IMR-90 (cell line): Measurements from ENCODE around the gene NF1. TPM values are rescaled to one million over a fixed set of nuclear protein-coding genes. Genes with fewer than 3 reads are reported as not detected.

Source experiments
- ATAC-seq: fragments of 200-7000 bp; cut with Tn5 transposase; 2 replicates; pipeline ENCODE4 v1.9.1; 2020; ENCODE audit warnings: low read depth, mild to moderate bottlenecking, moderate library complexity
- BruUV-seq: library from RNA; stranded (reverse); fragments of 400-500 nt; replicated peaks from 2 replicates; lab custom pipeline; 2021; lab: Mats Ljungman, UMichigan
- CTCF ChIA-PET: fragments of 300-600 bp; formaldehyde crosslinking; extraction: SDS; loops from one replicate; lab custom pipeline; 2021; ENCODE audit warnings: antibody characterized with exemption; lab: Yijun Ruan, JAX
- POLR2A ChIA-PET: fragments of 300-600 bp; sonication (Branson Sonifier 250); formaldehyde crosslinking; loops from one replicate; lab custom pipeline; 2022; ENCODE audit warnings: antibody characterized with exemption; ENCODE audit not compliant: unreplicated experiment; lab: Charles Lee
- DNase-seq: peaks from one replicate; pipeline ENCODE4 v3.0.0; 2013
- H2AFZ ChIP-seq: replicated peaks from 2 replicates; pipeline ENCODE3; 2013; ENCODE audit warnings: low read length, mild to moderate bottlenecking; ENCODE audit not compliant: poor library complexity
- H2AK5ac ChIP-seq: 2 replicates; pipeline ENCODE4 v1.6.1; 2013; ENCODE audit warnings: low read depth, low read length, inconsistent platforms
- H2AK9ac ChIP-seq: replicated peaks from 2 replicates; pipeline ENCODE3; 2013; ENCODE audit warnings: mild to moderate bottlenecking, low read depth, low read length, moderate library complexity; ENCODE audit not compliant: poor library complexity
- H2BK120ac ChIP-seq: 2 replicates; pipeline ENCODE4 v1.6.1; 2013; ENCODE audit warnings: low read depth, low read length, inconsistent platforms
- H2BK15ac ChIP-seq: 3 replicates; pipeline ENCODE4 v1.6.1; 2013; ENCODE audit warnings: low read depth, low read length, inconsistent platforms
- H2BK20ac ChIP-seq: 2 replicates; pipeline ENCODE4 v1.6.1; 2013; ENCODE audit warnings: low read depth, mild to moderate bottlenecking, inconsistent platforms, low read length, moderate library complexity
- H2BK5ac ChIP-seq: 2 replicates; pipeline ENCODE4 v1.6.1; 2013; ENCODE audit warnings: mild to moderate bottlenecking, low read depth, low read length, inconsistent platforms; ENCODE audit not compliant: poor library complexity, severe bottlenecking
- H3K14ac ChIP-seq: replicated peaks from 2 replicates; pipeline ENCODE4 v1.6.1; 2013; ENCODE audit warnings: low read depth, low read length, inconsistent platforms
- H3K18ac ChIP-seq: 2 replicates; pipeline ENCODE4 v1.6.1; 2013; ENCODE audit warnings: low read depth, low read length, control low read depth
- H3K23ac ChIP-seq: 2 replicates; pipeline ENCODE4 v1.6.1; 2013; ENCODE audit warnings: low read depth, low read length, inconsistent platforms
- H3K27ac ChIP-seq: 2 replicates; pipeline ENCODE4 v1.5.1; 2013; ENCODE audit warnings: mild to moderate bottlenecking, control low read depth, low read length; ENCODE audit not compliant: insufficient read depth
- H3K27me3 ChIP-seq: 2 replicates; pipeline ENCODE4 v1.6.1; 2013; ENCODE audit warnings: low read length; ENCODE audit not compliant: control insufficient read depth, insufficient read depth
- H3K36me3 ChIP-seq: 2 replicates; pipeline ENCODE4 v1.6.1; 2013; ENCODE audit warnings: low read length, mixed read lengths; ENCODE audit not compliant: control insufficient read depth, insufficient read depth
- H3K4ac ChIP-seq: 2 replicates; pipeline ENCODE4 v1.6.1; 2013; ENCODE audit warnings: low read depth, low read length, inconsistent platforms
- H3K4me1 ChIP-seq: 2 replicates; pipeline ENCODE4 v1.6.1; 2013; ENCODE audit warnings: low read length, mixed read lengths; ENCODE audit not compliant: control insufficient read depth, insufficient read depth
- H3K4me2 ChIP-seq: 2 replicates; pipeline ENCODE4 v1.6.1; 2013; ENCODE audit warnings: low read depth, mild to moderate bottlenecking, control low read depth, low read length, moderate library complexity
- H3K4me3 ChIP-seq: 2 replicates; pipeline ENCODE4 v1.5.1; 2013; ENCODE audit warnings: low read depth, mild to moderate bottlenecking, control low read depth, low read length, moderate library complexity; ENCODE audit not compliant: insufficient read depth
- H3K56ac ChIP-seq: 2 replicates; pipeline ENCODE4 v1.6.1; 2013; ENCODE audit warnings: low read length, inconsistent platforms; ENCODE audit not compliant: insufficient read depth; ENCODE audit errors: extremely low read depth
- H3K79me1 ChIP-seq, 2 experiments: 2 replicates each; pipeline ENCODE4 v1.6.1; 2013; ENCODE audit warnings: low read length in 2 of 2, inconsistent platforms in 1 of 2, low read depth in 1 of 2
- H3K9ac ChIP-seq: 2 replicates; pipeline ENCODE4 v1.6.1; 2013; ENCODE audit warnings: low read depth, low read length, control low read depth
- H3K9me1 ChIP-seq: 2 replicates; pipeline ENCODE4 v1.6.1; 2013; ENCODE audit warnings: low read length, inconsistent platforms; ENCODE audit not compliant: insufficient read depth
- H3K9me3 ChIP-seq: 2 replicates; pipeline ENCODE4 v1.6.1; 2013; ENCODE audit warnings: low read length; ENCODE audit not compliant: control insufficient read depth, insufficient read depth
- H4K20me1 ChIP-seq: 2 replicates; pipeline ENCODE4 v1.6.1; 2013; ENCODE audit warnings: low read length, inconsistent platforms; ENCODE audit not compliant: insufficient read depth
- H4K5ac ChIP-seq: 2 replicates; pipeline ENCODE4 v1.6.1; 2013; ENCODE audit warnings: mild to moderate bottlenecking, low read depth, low read length, control low read depth
- H4K8ac ChIP-seq, 2 experiments: 2 replicates each; pipeline ENCODE4 v1.6.1; 2013; ENCODE audit warnings: low read depth in 2 of 2, low read length in 2 of 2, control low read depth in 1 of 2, inconsistent platforms in 1 of 2
- H4K91ac ChIP-seq: 2 replicates; pipeline ENCODE4 v1.6.1; 2013; ENCODE audit warnings: low read depth, low read length, inconsistent platforms; ENCODE audit not compliant: insufficient read depth
- BHLHE40 ChIP-seq: fragments of 150-350 bp; IDR thresholded peaks from 2 replicates; pipeline ENCODE4 v1.6.1; 2016; ENCODE audit warnings: mild to moderate bottlenecking, low read depth, low read length
- CEBPB ChIP-seq: IDR thresholded peaks from 2 replicates; pipeline ENCODE4 v1.6.1; 2012; ENCODE audit warnings: low read depth, low read length, improper control_type of control experiment
- CHD1 ChIP-seq: IDR thresholded peaks from 2 replicates; pipeline ENCODE4 v1.6.1; 2012; ENCODE audit warnings: low read depth, low read length, improper control_type of control experiment
- CTCF ChIP-seq: conservative IDR thresholded peaks from 2 replicates; pipeline ENCODE4 v1.5.1; 2012; ENCODE audit warnings: mild to moderate bottlenecking, low read depth, low read length, improper control_type of control experiment
- ELK1 ChIP-seq: fragments of 150-350 bp; IDR thresholded peaks from 2 replicates; pipeline ENCODE4 v1.6.1; 2016; ENCODE audit warnings: low read depth, mild to moderate bottlenecking, low read length, moderate library complexity, borderline replicate concordance
- FOS ChIP-seq: fragments of 150-350 bp; IDR thresholded peaks from 2 replicates; pipeline ENCODE4 v1.6.1; 2016; ENCODE audit warnings: low read depth, low read length
- MAFK ChIP-seq: IDR thresholded peaks from 2 replicates; pipeline ENCODE4 v1.6.1; 2012; ENCODE audit warnings: low read depth, low read length, improper control_type of control experiment
- MAZ ChIP-seq: IDR thresholded peaks from 2 replicates; pipeline ENCODE4 v1.6.1; 2012; ENCODE audit warnings: low read depth, mild to moderate bottlenecking, low read length, improper control_type of control experiment, moderate library complexity, borderline replicate concordance
- MXI1 ChIP-seq: IDR thresholded peaks from 2 replicates; pipeline ENCODE4 v1.6.1; 2012; ENCODE audit warnings: low read depth, mild to moderate bottlenecking, low read length, moderate library complexity, borderline replicate concordance
- NFE2L2 ChIP-seq: fragments of 150-350 bp; IDR thresholded peaks from 2 replicates; pipeline ENCODE4 v1.6.1; 2016; ENCODE audit warnings: low read depth, mild to moderate bottlenecking, low read length
- POLR2A ChIP-seq: IDR thresholded peaks from 2 replicates; pipeline ENCODE4 v1.6.1; 2012; ENCODE audit warnings: mild to moderate bottlenecking, low read depth, low read length
- RAD21 ChIP-seq: IDR thresholded peaks from 2 replicates; pipeline ENCODE4 v1.6.1; 2012; ENCODE audit warnings: low read length, improper control_type of control experiment
- RCOR1 ChIP-seq: IDR thresholded peaks from 2 replicates; pipeline ENCODE4 v1.6.1; 2012; ENCODE audit warnings: mild to moderate bottlenecking, low read length, improper control_type of control experiment; ENCODE audit not compliant: insufficient replicate concordance
- RFX5 ChIP-seq: IDR thresholded peaks from 2 replicates; pipeline ENCODE4 v1.8.0; 2012; ENCODE audit warnings: low read depth, mild to moderate bottlenecking, low read length, moderate library complexity
- SMC3 ChIP-seq: fragments of 150-350 bp; IDR thresholded peaks from 2 replicates; pipeline ENCODE4 v1.6.1; 2016; ENCODE audit warnings: low read depth, mild to moderate bottlenecking, antibody characterized with exemption, low read length, moderate library complexity
- USF2 ChIP-seq: fragments of 150-350 bp; IDR thresholded peaks from 2 replicates; pipeline ENCODE4 v1.6.1; 2017; ENCODE audit warnings: mild to moderate bottlenecking, antibody characterized with exemption, low read length, low read depth
- WGBS, 2 experiments: methylation state at CpG; one replicate each; pipeline versions ENCODE4 v1.1.5 to v1.1.7; 2013; ENCODE audit warnings: missing lambda C conversion rate in 2 of 2; ENCODE audit not compliant: insufficient read length in 1 of 2; ENCODE audit errors: extremely low coverage in 2 of 2; 5-methylcytosine and 5-hydroxymethylcytosine counted together
- dilution Hi-C: fragments of 300-500 bp; cut with HindIII; formaldehyde crosslinking; loops from one replicate; pipeline ENCODE4 v1.14.3; 2018; ENCODE audit warnings: low sequenced_read_pairs; ENCODE audit not compliant: unreplicated experiment
- in situ Hi-C: fragments of 300-500 bp; cut with MboI; formaldehyde crosslinking; loops from 3 replicates; pipeline ENCODE4 v1.14.3; 2019; ENCODE audit warnings: low sequenced_read_pairs, inconsistent platforms, mixed read lengths
- intact Hi-C: fragments of 100-400 bp; cut with micrococcal nuclease; formaldehyde crosslinking; loops from 2 replicates; pipeline ENCODE4 v1.10.0; 2022
- polyA plus RNA-seq, 3 experiments: library from polyadenylated mRNA; depleted of rRNA; stranded (reverse); fragments of >200 nt; gene quantifications; 2 replicates each; pipeline ENCODE4 v1.2.3, GENCODE V29; 2012; ENCODE audit warnings: low replicate concordance in 1 of 3
- total RNA-seq: library from RNA; depleted of rRNA; stranded (reverse); fragments of >200 nt; gene quantifications from 2 replicates; pipeline ENCODE4 v1.2.3, GENCODE V29; 2012

The NF1 gene
- total and polyA plus RNA-seq, 2 of the 4 experiments (the other 2 are of a cell fraction): 17.9 to 48.6 TPM

- Histone ChIP-seq H3K14ac (no peak overlapping the region), H3K36me3 (no peaks in the 10 kb centered on the region), H4K91ac (no peak overlapping the region), H3K56ac (no peak overlapping the region), H2BK15ac (no peak overlapping the region), H3K4ac (no peak overlapping the region), H4K8ac (no peak overlapping the region), H3K79me1 (no peaks in the 10 kb centered on the region), H2BK20ac (no peak overlapping the region), H3K27ac (no peak overlapping the region), H4K20me1 (no peaks in the 10 kb centered on the region), H3K27me3 (no peaks in the 10 kb centered on the region), H3K23ac (no peak overlapping the region), H3K4me1 (peaks cover 2% of the 10 kb centered on the region; the same call in 1 of the 2 replicates), H2BK5ac (no peak overlapping the region), H3K18ac (no peak overlapping the region), H3K4me2 (no peak overlapping the region), H3K9me1 (peaks cover 6% of the 10 kb centered on the region; the same call in 1 of the 2 replicates), H2AFZ (no peak overlapping the region), H2BK120ac (no peak overlapping the region), H2AK5ac (no peak overlapping the region), H2AK9ac (no peak overlapping the region), H4K5ac (no peak overlapping the region), H3K9ac (no peak overlapping the region), H3K9me3 (no peaks in the 10 kb centered on the region), H3K4me3 (no peak overlapping the region)
- ATAC-seq: no peak
- DNase-seq: no peak
- POLR2A ChIA-PET: no interaction called here
- WGBS, 2 experiments: no CpG with 5 or more reads among the region's 1 CpG
- dilution Hi-C loops: no loop called here
- CTCF ChIA-PET: interaction anchor here (0.8 kb wide), 1 partner anchor 24 kb away, joined by 4 read pairs; no protein-coding TSS in a partner anchor
- no TSS peak for BruUV-seq
- intact Hi-C loops: no loop called here
- no peak for TF ChIP-seq RAD21
- no peak for TF ChIP-seq CTCF
- TF ChIP-seq NFE2L2: no peak
- TF ChIP-seq RCOR1: no peak
- no peak for TF ChIP-seq MXI1
- TF ChIP-seq USF2: no peak
- no peak for TF ChIP-seq POLR2A
- no peak for TF ChIP-seq FOS
- no peak for TF ChIP-seq MAZ
- TF ChIP-seq MAFK: no peak
- TF ChIP-seq CEBPB: no peak
- no peak for TF ChIP-seq RFX5
- TF ChIP-seq CHD1: no peak
- TF ChIP-seq BHLHE40: no peak
- no peak for TF ChIP-seq SMC3
- no peak for TF ChIP-seq ELK1
- in situ Hi-C loops: no loop called here
Measured at GRCh38 chr17:31079731-31080130, 15.0 kb upstream of the NF1 start.
